Endothelial cell of umbilical vein (primary cell): ENCODE data around the gene MRPL21. TPM values are rescaled to one million over a fixed set of nuclear protein-coding genes. Genes with fewer than 3 reads are reported as not detected.

Experiments
- BruUV-seq: library from RNA; stranded (reverse); fragments of 400-500 nt; replicated peaks from 2 replicates; lab custom pipeline; 2021; lab: Mats Ljungman, UMichigan
- CTCF ChIA-PET: fragments of 300-600, 350-600 bp; sonication (Branson Sonifier 250); formaldehyde crosslinking; loops from one replicate; lab custom pipeline; 2021; ENCODE audit warnings: antibody characterized with exemption, inconsistent platforms; lab: Charles Lee
- POLR2A ChIA-PET: fragments of 300-600, 350-600 bp; sonication (Branson Sonifier 250); formaldehyde crosslinking; loops from one replicate; lab custom pipeline; 2021; ENCODE audit warnings: antibody characterized with exemption, inconsistent platforms; lab: Charles Lee
- DNase-seq: peaks from one replicate; pipeline ENCODE4 v3.0.0-alpha.2; 2011; ENCODE audit warnings: low read depth, low spot score
- FAIRE-seq: peaks from 2 replicates; lab custom pipeline; 2011; peaks lifted over from hg19 to GRCh38; lab: Jason Lieb, UNC
- H2AFZ ChIP-seq: 2 replicates; pipeline ENCODE4 v1.6.0; 2012; ENCODE audit warnings: low read depth, low read length, control low read depth, inconsistent platforms
- H3K27ac ChIP-seq: 2 replicates; pipeline ENCODE4 v1.5.1; 2011; ENCODE audit warnings: low read depth, mild to moderate bottlenecking, control low read depth, low read length, moderate library complexity; ENCODE audit not compliant: insufficient read depth
- H3K27me3 ChIP-seq, 2 experiments: 2 replicates each; pipeline versions ENCODE4 v1.6.0 to v1.6.1; 2011; ENCODE audit warnings: low read length in 2 of 2, mixed read lengths in 1 of 2; ENCODE audit not compliant: control insufficient read depth in 2 of 2, insufficient read depth in 2 of 2
- H3K36me3 ChIP-seq, 2 experiments: 2 replicates in 1 of 2; 3 replicates in 1 of 2; pipeline ENCODE4 v1.5.1; 2011; ENCODE audit warnings: low read length in 2 of 2, mild to moderate bottlenecking in 1 of 2, moderate library complexity in 1 of 2; ENCODE audit not compliant: control insufficient read depth in 2 of 2, insufficient read depth in 2 of 2; ENCODE audit errors: extremely low read depth in 1 of 2
- H3K4me1 ChIP-seq: 3 replicates; pipeline ENCODE4 v1.5.1; 2011; ENCODE audit warnings: mild to moderate bottlenecking, low read length; ENCODE audit not compliant: control insufficient read depth, insufficient read depth; ENCODE audit errors: extremely low read depth
- H3K4me2 ChIP-seq: 2 replicates; pipeline ENCODE4 v1.6.1; 2011; ENCODE audit warnings: low read length, control low read depth, mixed read lengths; ENCODE audit not compliant: insufficient read depth
- H3K4me3 ChIP-seq, 3 experiments: fragments of 200-600 bp in 1 of 3; sonication (generic), shearing (Covaris generic) in 1 of 3; replicated peaks in 1 of 3; 2 replicates each; pipeline ENCODE4 v1.5.1; 2011 to 2016; ENCODE audit warnings: control low read depth in 3 of 3, low read length in 3 of 3, mild to moderate bottlenecking in 2 of 3, inconsistent platforms in 1 of 3, low read depth in 1 of 3, moderate library complexity in 1 of 3; ENCODE audit not compliant: insufficient read depth in 1 of 3
- H3K79me2 ChIP-seq: 2 replicates; pipeline ENCODE4 v1.6.0; 2012; ENCODE audit warnings: low read length, inconsistent platforms; ENCODE audit not compliant: control insufficient read depth, insufficient read depth
- H3K9ac ChIP-seq: replicated peaks from 2 replicates; pipeline ENCODE3; 2011; ENCODE audit warnings: low read length, control low read depth; ENCODE audit not compliant: insufficient read depth; ENCODE audit errors: extremely low read depth
- H3K9me1 ChIP-seq: replicated peaks from 3 replicates; pipeline ENCODE4 v1.6.0; 2011; ENCODE audit warnings: mild to moderate bottlenecking, low read length; ENCODE audit not compliant: control insufficient read depth, insufficient read depth; ENCODE audit errors: extremely low read depth
- H3K9me3 ChIP-seq: replicated peaks from 2 replicates; pipeline ENCODE4 v1.5.1; 2012; ENCODE audit warnings: low read length, inconsistent platforms; ENCODE audit not compliant: control insufficient read depth, insufficient read depth
- H4K20me1 ChIP-seq: replicated peaks from 2 replicates; pipeline ENCODE3; 2011; ENCODE audit warnings: mild to moderate bottlenecking, low read length; ENCODE audit not compliant: control insufficient read depth, insufficient read depth; ENCODE audit errors: extremely low read depth
- EZH2 ChIP-seq: IDR thresholded peaks from 2 replicates; pipeline ENCODE4 v1.6.1; 2012; ENCODE audit warnings: borderline replicate concordance, low read depth, mild to moderate bottlenecking, moderate library complexity, low read length, inconsistent platforms; ENCODE audit not compliant: severe bottlenecking
- FOS ChIP-seq: IDR thresholded peaks from 2 replicates; pipeline ENCODE4 v1.6.1; 2011; ENCODE audit warnings: mild to moderate bottlenecking, low read length, moderate library complexity, borderline replicate concordance; ENCODE audit not compliant: insufficient read depth
- GATA2 ChIP-seq: IDR thresholded peaks from 2 replicates; pipeline ENCODE4 v1.7.0; 2011; ENCODE audit warnings: low read depth, mild to moderate bottlenecking, moderate library complexity, mixed read lengths, low read length; ENCODE audit not compliant: insufficient read length, insufficient read depth
- JUN ChIP-seq: IDR thresholded peaks from 2 replicates; pipeline ENCODE4 v1.6.1; 2011; ENCODE audit warnings: borderline replicate concordance, low read depth; ENCODE audit not compliant: insufficient read length, insufficient read depth
- MYC ChIP-seq: IDR thresholded peaks from one replicate; pipeline ENCODE4 v1.6.1; 2011; ENCODE audit warnings: mild to moderate bottlenecking, low read depth, low read length
- POLR2A ChIP-seq: IDR thresholded peaks from 2 replicates; pipeline ENCODE4 v1.6.1; 2012; ENCODE audit warnings: low read depth, mild to moderate bottlenecking, control low read depth, low read length
- POLR2AphosphoS5 ChIP-seq: IDR thresholded peaks from 2 replicates; pipeline ENCODE4 v1.6.1; 2012; ENCODE audit warnings: low read depth, mild to moderate bottlenecking, control low read depth, low read length, moderate library complexity; ENCODE audit not compliant: insufficient read depth
- dilution Hi-C: fragments of 300-500 bp; cut with MboI; formaldehyde crosslinking; loops from one replicate; pipeline ENCODE4 v1.15.0; 2019; ENCODE audit warnings: low sequenced_read_pairs; ENCODE audit not compliant: extremely low pct_ligation_motif_present
- intact Hi-C: fragments of 100-400 bp; cut with micrococcal nuclease; formaldehyde crosslinking; loops from one replicate; pipeline ENCODE4 v1.10.0; 2022
- polyA plus RNA-seq, 4 experiments: library from polyadenylated mRNA; depleted of rRNA in 3 of 4; stranded (reverse) in 3 of 4; unstranded in 1 of 4; fragments of >200 nt; gene quantifications; 2 replicates each; pipeline versions ENCODE4 v1.2.1 to v1.2.3, GENCODE V29; 2011 to 2012; ENCODE audit warnings: missing spikeins in 1 of 4
- total RNA-seq: library from RNA; stranded (reverse); gene quantifications from 2 replicates; pipeline ENCODE4 v1.2.3, GENCODE V29; 2021
- TF ChIP-seq, protein P1 (sequence below): IDR thresholded peaks from 2 replicates; pipeline ENCODE4 v1.6.1; 2011; ENCODE audit not compliant: insufficient read depth, insufficient read length
- TF ChIP-seq, protein P2 (sequence below), 2 donors: IDR thresholded peaks; 1 replicate in 1 of 2; 2 replicates in 1 of 2; pipeline ENCODE4 v1.5.1; 2011; ENCODE audit warnings: low read length in 2 of 2, mild to moderate bottlenecking in 2 of 2, moderate library complexity in 2 of 2, control low read depth in 1 of 2, inconsistent platforms in 1 of 2, low read depth in 1 of 2; ENCODE audit not compliant: insufficient read depth in 1 of 2; ENCODE audit errors: extremely low read depth in 1 of 2

The MRPL21 gene
- total and polyA plus RNA-seq, 2 donors (not counting 3 experiments of a cell fraction or from before 2014, with no cell fraction given) = 52.2 to 65.5 TPM

DNA sequence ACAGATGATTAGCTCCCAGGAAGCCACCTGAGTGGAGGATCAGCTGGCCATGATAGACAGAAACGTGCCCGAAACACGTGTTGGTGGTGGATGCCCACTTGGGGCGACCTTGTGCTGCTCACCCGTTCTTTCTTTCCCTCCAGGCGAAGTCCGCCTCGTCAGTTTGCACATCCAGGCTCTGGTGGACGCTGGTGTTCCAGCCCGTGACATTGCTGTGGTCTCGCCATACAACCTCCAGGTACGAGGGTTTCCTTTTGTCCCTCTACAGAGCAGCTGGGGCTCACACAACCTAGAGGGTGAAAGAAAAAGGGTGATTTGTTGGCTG lies 30.7 kb upstream of the MRPL21 start:
- intact Hi-C loops (no loop called here), dilution Hi-C loops (no loop called here)
- H2AFZ ChIP-seq = no peak overlapping the region
- H3K79me2 ChIP-seq = no peaks in the 10 kb centered on the region
- BruUV-seq = no TSS peak
- no peaks in the 10 kb centered on the region for H3K27me3 ChIP-seq
- CTCF ChIA-PET = interaction anchor here (1.4 kb wide), 1 partner anchor 110 kb away, joined by 3 read pairs; no protein-coding TSS in a partner anchor
- FAIRE-seq (no peak), DNase-seq (no peak)
- POLR2A ChIA-PET = no interaction called here
- no peaks in the 10 kb centered on the region for H3K4me1 ChIP-seq
- no peak overlapping the region for H3K27ac ChIP-seq
- TF ChIP-seq, protein P1, sequence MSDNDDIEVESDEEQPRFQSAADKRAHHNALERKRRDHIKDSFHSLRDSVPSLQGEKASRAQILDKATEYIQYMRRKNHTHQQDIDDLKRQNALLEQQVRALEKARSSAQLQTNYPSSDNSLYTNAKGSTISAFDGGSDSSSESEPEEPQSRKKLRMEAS = no peak
- no peak for TF ChIP-seq JUN
- TF ChIP-seq EZH2 = no peak
- no peak for TF ChIP-seq POLR2AphosphoS5
- no peak for TF ChIP-seq MYC
- TF ChIP-seq POLR2A = no peak
- TF ChIP-seq FOS = no peak
- TF ChIP-seq, protein P2, sequence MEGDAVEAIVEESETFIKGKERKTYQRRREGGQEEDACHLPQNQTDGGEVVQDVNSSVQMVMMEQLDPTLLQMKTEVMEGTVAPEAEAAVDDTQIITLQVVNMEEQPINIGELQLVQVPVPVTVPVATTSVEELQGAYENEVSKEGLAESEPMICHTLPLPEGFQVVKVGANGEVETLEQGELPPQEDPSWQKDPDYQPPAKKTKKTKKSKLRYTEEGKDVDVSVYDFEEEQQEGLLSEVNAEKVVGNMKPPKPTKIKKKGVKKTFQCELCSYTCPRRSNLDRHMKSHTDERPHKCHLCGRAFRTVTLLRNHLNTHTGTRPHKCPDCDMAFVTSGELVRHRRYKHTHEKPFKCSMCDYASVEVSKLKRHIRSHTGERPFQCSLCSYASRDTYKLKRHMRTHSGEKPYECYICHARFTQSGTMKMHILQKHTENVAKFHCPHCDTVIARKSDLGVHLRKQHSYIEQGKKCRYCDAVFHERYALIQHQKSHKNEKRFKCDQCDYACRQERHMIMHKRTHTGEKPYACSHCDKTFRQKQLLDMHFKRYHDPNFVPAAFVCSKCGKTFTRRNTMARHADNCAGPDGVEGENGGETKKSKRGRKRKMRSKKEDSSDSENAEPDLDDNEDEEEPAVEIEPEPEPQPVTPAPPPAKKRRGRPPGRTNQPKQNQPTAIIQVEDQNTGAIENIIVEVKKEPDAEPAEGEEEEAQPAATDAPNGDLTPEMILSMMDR (IDR thresholded peaks at IDR 0.05; ENCODE audit: extremely low read depth in 1 of 2, insufficient read depth in 1 of 2, low read depth in 1 of 2, low read length in 2 of 2) = no peak
- no peak for TF ChIP-seq GATA2
- no peak overlapping the region for H3K4me2 ChIP-seq
- no peak overlapping the region for H3K4me3 ChIP-seq
- peaks cover 0 to 56% of the 10 kb centered on the region in 2 experiments for H3K36me3 ChIP-seq
- H3K9me1 ChIP-seq = no peaks in the 10 kb centered on the region
- no peaks in the 10 kb centered on the region for H3K9me3 ChIP-seq
- no peaks in the 10 kb centered on the region for H4K20me1 ChIP-seq
- H3K9ac ChIP-seq = no peak overlapping the region
